Osteocyte (in vitro differentiated cells): ENCODE measurements around the gene CDH16. TPM values are rescaled to one million over a fixed set of nuclear protein-coding genes. Genes with fewer than 3 reads are reported as not detected.
A peak's percentile ranks its signal among the peaks of the same experiment; 100 is the strongest.
"Not testable (repeated sequence)": the region's sequence is repeated elsewhere in the genome, so short reads cannot be mapped to it uniquely, and the experiment has no call there.

Experiments used
- DNase-seq: peaks from one replicate; pipeline ENCODE4 v3.0.0; 2021; ENCODE audit warnings: mixed read lengths; ENCODE audit not compliant: unreplicated experiment; ENCODE audit errors: extremely low spot score
- H3K27ac Mint-ChIP-seq: one replicate; pipeline ENCODE4 v1.8.0; 2021; ENCODE audit warnings: mild to moderate bottlenecking, mixed read lengths; ENCODE audit not compliant: unreplicated experiment
- H3K27me3 Mint-ChIP-seq: one replicate; pipeline ENCODE4 v1.8.0; 2021; ENCODE audit warnings: mixed read lengths; ENCODE audit not compliant: unreplicated experiment
- H3K36me3 Mint-ChIP-seq: one replicate; pipeline ENCODE4 v1.8.0; 2021; ENCODE audit warnings: mixed read lengths; ENCODE audit not compliant: unreplicated experiment
- H3K4me1 Mint-ChIP-seq: one replicate; pipeline ENCODE4 v1.8.0; 2021; ENCODE audit warnings: mixed read lengths; ENCODE audit not compliant: unreplicated experiment
- H3K4me3 Mint-ChIP-seq: one replicate; pipeline ENCODE4 v1.8.0; 2021; ENCODE audit warnings: mild to moderate bottlenecking, moderate library complexity, mixed read lengths; ENCODE audit not compliant: unreplicated experiment
- H3K9me3 Mint-ChIP-seq: one replicate; pipeline ENCODE4 v1.8.0; 2021; ENCODE audit warnings: mixed read lengths; ENCODE audit not compliant: unreplicated experiment
- CTCF ChIP-seq: fragments of 200-600 bp; sonication (generic); IDR thresholded peaks from 2 replicates; pipeline ENCODE4 v1.5.0; 2021; ENCODE audit warnings: antibody characterized with exemption, mild to moderate bottlenecking, moderate library complexity
- total RNA-seq: library from RNA; stranded (reverse); gene quantifications from 2 replicates; pipeline ENCODE4 v1.2.1, GENCODE V29; 2021

The CDH16 gene
- total RNA-seq, 1 donor from 2014 or later, result not detected

- TF ChIP-seq CTCF, result no peak
- no peak overlapping the region for H3K4me3 Mint-ChIP-seq
- H3K4me1 Mint-ChIP-seq, result no peaks in the 10 kb centered on the region
- no peak overlapping the region for H3K27ac Mint-ChIP-seq
- no peak for DNase-seq
- H3K9me3 Mint-ChIP-seq, result no peaks in the 10 kb centered on the region
- peaks cover 28% of the 10 kb centered on the region for H3K27me3 Mint-ChIP-seq
- no peaks in the 10 kb centered on the region for H3K36me3 Mint-ChIP-seq
Observed at GRCh38 chr16:66960270-66960669, 41.6 kb upstream of the CDH16 start.

- H3K27me3 Mint-ChIP-seq, result peaks cover 23% of the 10 kb centered on the region
- TF ChIP-seq CTCF, result no peak
- H3K36me3 Mint-ChIP-seq, result no peaks in the 10 kb centered on the region
- no peak for DNase-seq
- no peaks in the 10 kb centered on the region for H3K4me1 Mint-ChIP-seq
- no peak overlapping the region for H3K4me3 Mint-ChIP-seq
- no peak overlapping the region for H3K27ac Mint-ChIP-seq
- no peaks in the 10 kb centered on the region for H3K9me3 Mint-ChIP-seq
Observed at GRCh38 chr16:66959704-66960161, 41.0 kb upstream of the CDH16 start.

- DNase-seq, result no peak
- no peak overlapping the region for H3K4me3 Mint-ChIP-seq
- H3K36me3 Mint-ChIP-seq, result no peaks in the 10 kb centered on the region
- H3K4me1 Mint-ChIP-seq, result no peaks in the 10 kb centered on the region
- no peak for TF ChIP-seq CTCF
- peaks cover 20% of the 10 kb centered on the region for H3K27me3 Mint-ChIP-seq
- no peak overlapping the region for H3K27ac Mint-ChIP-seq
- H3K9me3 Mint-ChIP-seq, result no peaks in the 10 kb centered on the region
Observed at GRCh38 chr16:66958857-66959703, 40.4 kb upstream of the CDH16 start.

GRCh38 chr16:66956154-66956457 is 37.4 kb upstream of the CDH16 start:
- not testable (repeated sequence) for H3K27ac Mint-ChIP-seq, H3K4me3 Mint-ChIP-seq, DNase-seq, H3K4me1 Mint-ChIP-seq, H3K9me3 Mint-ChIP-seq, H3K36me3 Mint-ChIP-seq
- peaks cover 33% of the 10 kb centered on the region for H3K27me3 Mint-ChIP-seq

GRCh38 chr16:66955363-66956153 is 36.9 kb upstream of the CDH16 start:
- peaks cover 33% of the 10 kb centered on the region for H3K27me3 Mint-ChIP-seq
- not testable (repeated sequence) for H3K9me3 Mint-ChIP-seq, H3K27ac Mint-ChIP-seq, H3K36me3 Mint-ChIP-seq, H3K4me1 Mint-ChIP-seq, DNase-seq, H3K4me3 Mint-ChIP-seq

GRCh38 chr16:66954097-66954659 is 35.5 kb upstream of the CDH16 start:
- peaks cover 36% of the 10 kb centered on the region for H3K27me3 Mint-ChIP-seq
- no peak overlapping the region for H3K27ac Mint-ChIP-seq
- peak; percentile 83 for TF ChIP-seq CTCF
- no peak for DNase-seq
- no peak overlapping the region for H3K4me3 Mint-ChIP-seq
- H3K9me3 Mint-ChIP-seq, result peaks cover 9% of the 10 kb centered on the region
- H3K4me1 Mint-ChIP-seq, result no peaks in the 10 kb centered on the region
- peaks cover 3% of the 10 kb centered on the region for H3K36me3 Mint-ChIP-seq
